ENCODE results near the gene CALCB.

Gene CALCB

GRCh38 chr11:15124528-15124927, 51.1 kb downstream of the CALCB start:
- H3K4me3 ChIP-seq (ENCODE audit: low read depth, low read length): no peak overlapping the region
- TF ChIP-seq ZNF600 (tag by site-specific recombination; IDR thresholded peaks at IDR 0.05) (no peak), OVOL3 (tag by site-specific recombination; IDR thresholded peaks at IDR 0.05) (no peak), ZNF624 (tag by site-specific recombination; IDR thresholded peaks at IDR 0.05) (no peak), ZNF112 (tag by site-specific recombination; IDR thresholded peaks at IDR 0.05) (no peak), ZNF266 (tag by site-specific recombination; IDR thresholded peaks at IDR 0.05; ENCODE audit: low read depth) (no peak), SCRT1 (tag by site-specific recombination; IDR thresholded peaks at IDR 0.05; ENCODE audit: borderline replicate concordance) (no peak), ZBTB1 (tag by site-specific recombination; IDR thresholded peaks at IDR 0.05) (no peak), ZNF16 (tag by site-specific recombination; IDR thresholded peaks at IDR 0.05; ENCODE audit: low read depth) (no peak), ZNF560 (tag by site-specific recombination; IDR thresholded peaks at IDR 0.05; ENCODE audit: borderline replicate concordance) (no peak), ZNF214 (tag by site-specific recombination; IDR thresholded peaks at IDR 0.05; ENCODE audit: borderline replicate concordance) (no peak), REST (tag by site-specific recombination; IDR thresholded peaks at IDR 0.05) (no peak), OSR2 (tag by site-specific recombination; IDR thresholded peaks at IDR 0.05) (no peak), PRDM10 (tag by site-specific recombination; IDR thresholded peaks at IDR 0.05) (no peak), ZNF529 (tag by site-specific recombination; IDR thresholded peaks at IDR 0.05; ENCODE audit: insufficient replicate concordance) (no peak), ZNF610 (tag by site-specific recombination; IDR thresholded peaks at IDR 0.05; ENCODE audit: borderline replicate concordance) (no peak), ZNF558 (tag by site-specific recombination; IDR thresholded peaks at IDR 0.05) (no peak)
- no peaks in the 10 kb centered on the region for H3K36me3 ChIP-seq (ENCODE audit: control insufficient read depth in 2 of 2, insufficient read depth in 1 of 2, low read length in 2 of 2)
- H3K4me1 ChIP-seq (ENCODE audit: control insufficient read depth, insufficient read depth, low read length): no peaks in the 10 kb centered on the region
- no peak overlapping the region for H3K27ac ChIP-seq (ENCODE audit: extremely low read depth, low read depth, low read length)
- POLR2A ChIA-PET: no interaction called here
- no peaks in the 10 kb centered on the region for H3K9me3 ChIP-seq (ENCODE audit: control insufficient read depth, insufficient read depth, low read depth, low read length)
- CTCF ChIA-PET: interaction anchor here (0.9 kb wide), 1 partner anchor 15 kb away, joined by 3 read pairs; no protein-coding TSS in a partner anchor

GRCh38 chr11:15127341-15127740, 53.9 kb downstream of the CALCB start:
- Histone ChIP-seq H3K36me3 (ENCODE audit: control insufficient read depth in 2 of 2, insufficient read depth in 1 of 2, low read length in 2 of 2) (no peaks in the 10 kb centered on the region), H3K4me1 (ENCODE audit: control insufficient read depth, insufficient read depth, low read length) (no peaks in the 10 kb centered on the region), H3K9me3 (ENCODE audit: control insufficient read depth, insufficient read depth, low read depth, low read length) (no peaks in the 10 kb centered on the region), H3K27ac (ENCODE audit: extremely low read depth, low read depth, low read length) (no peak overlapping the region), H3K4me3 (ENCODE audit: low read depth, low read length) (no peak overlapping the region)
- POLR2A ChIA-PET: no interaction called here
- CTCF ChIA-PET: interaction anchor here (0.8 to 1.4 kb wide), 2 partner anchors 25 to 220 kb away, joined by 3 to 5 read pairs; no protein-coding TSS in a partner anchor
- TF ChIP-seq ZNF214 (tag by site-specific recombination; IDR thresholded peaks at IDR 0.05; ENCODE audit: borderline replicate concordance): no peak
- TF ChIP-seq ZNF677 (tag by site-specific recombination; IDR thresholded peaks at IDR 0.05): no peak
- TF ChIP-seq KLF1 (tag by site-specific recombination; IDR thresholded peaks at IDR 0.05): no peak
- TF ChIP-seq KLF16 (tag by site-specific recombination; IDR thresholded peaks at IDR 0.05): no peak
- TF ChIP-seq ZNF518A (tag by site-specific recombination; conservative IDR thresholded peaks at IDR 0.05; ENCODE audit: low read depth): no peak
- TF ChIP-seq SP7 (tag by site-specific recombination; IDR thresholded peaks at IDR 0.05): no peak
- TF ChIP-seq ZNF514 (tag by site-specific recombination; IDR thresholded peaks at IDR 0.05): no peak
- no peak for TF ChIP-seq ZNF114 (tag by site-specific recombination; IDR thresholded peaks at IDR 0.05)
- no peak for TF ChIP-seq ZNF555 (tag by site-specific recombination; conservative IDR thresholded peaks at IDR 0.05)
- no peak for TF ChIP-seq ZNF623 (tag by site-specific recombination; IDR thresholded peaks at IDR 0.05)

Data from HEK293 (cell line).